CD4-positive, alpha-beta memory T cell (primary cell): ENCODE measurements around the gene ALG2. TPM values are rescaled to one million over a fixed set of nuclear protein-coding genes. Genes with fewer than 3 reads are reported as not detected.

Experiments
- CTCF ChIA-PET: fragments of 350-600 bp; sonication (Branson Sonifier 250); formaldehyde crosslinking; loops from one replicate; lab custom pipeline; 2021; ENCODE audit warnings: inconsistent platforms; ENCODE audit not compliant: partially characterized antibody; lab: Charles Lee
- POLR2A ChIA-PET: fragments of 350-600 bp; sonication (Branson Sonifier 250); formaldehyde crosslinking; loops from one replicate; lab custom pipeline; 2021; ENCODE audit not compliant: partially characterized antibody; lab: Charles Lee
- DNase-seq, 5 donors: peaks; one replicate each; pipeline versions ENCODE4 v3.0.0 to v3.0.0-alpha.2; 2020 to 2022; ENCODE audit warnings: mixed read lengths in 1 of 5
- H3K27ac ChIP-seq: one replicate; pipeline ENCODE4 v1.7.0; 2013; ENCODE audit warnings: low read depth, low read length
- H3K27me3 ChIP-seq: 2 replicates; pipeline ENCODE4 v1.7.0; 2013; ENCODE audit warnings: mild to moderate bottlenecking, low read length, moderate library complexity; ENCODE audit not compliant: insufficient read depth
- H3K36me3 ChIP-seq: 2 replicates; pipeline ENCODE4 v1.7.0; 2013; ENCODE audit warnings: mild to moderate bottlenecking, low read length, moderate library complexity; ENCODE audit not compliant: insufficient read depth
- H3K4me1 ChIP-seq: 2 replicates; pipeline ENCODE4 v1.7.0; 2013; ENCODE audit warnings: mild to moderate bottlenecking, low read length, moderate library complexity; ENCODE audit not compliant: insufficient read depth
- H3K4me3 ChIP-seq, 2 donors: one replicate each; pipeline ENCODE4 v1.7.0; 2013; ENCODE audit warnings: low read length in 2 of 2, mild to moderate bottlenecking in 1 of 2
- H3K9me3 ChIP-seq, 2 donors: one replicate each; pipeline ENCODE4 v1.7.0; 2013; ENCODE audit warnings: low read length in 2 of 2, control low read depth in 1 of 2; ENCODE audit not compliant: control insufficient read depth in 1 of 2
- H3K27ac Mint-ChIP-seq, 7 donors: one replicate each; pipeline ENCODE4 v1.8.0; 2020 to 2021; ENCODE audit warnings: mixed read lengths in 7 of 7, mild to moderate bottlenecking in 6 of 7, inconsistent platforms in 3 of 7, moderate library complexity in 3 of 7
- H3K27me3 Mint-ChIP-seq, 2 donors: one replicate each; pipeline ENCODE4 v1.8.0; 2020 to 2021; ENCODE audit warnings: mixed read lengths in 2 of 2
- H3K36me3 Mint-ChIP-seq, 2 donors: one replicate each; pipeline ENCODE4 v1.8.0; 2020 to 2021; ENCODE audit warnings: mixed read lengths in 2 of 2, inconsistent platforms in 1 of 2, mild to moderate bottlenecking in 1 of 2
- H3K4me1 Mint-ChIP-seq, 4 donors: one replicate each; pipeline ENCODE4 v1.8.0; 2020 to 2021; ENCODE audit warnings: mixed read lengths in 4 of 4, mild to moderate bottlenecking in 1 of 4
- H3K4me3 Mint-ChIP-seq, 8 donors: one replicate each; pipeline ENCODE4 v1.8.0; 2020 to 2021; ENCODE audit warnings: mixed read lengths in 8 of 8, mild to moderate bottlenecking in 7 of 8, moderate library complexity in 6 of 8, inconsistent platforms in 3 of 8
- H3K9me3 Mint-ChIP-seq, 8 donors: one replicate each; pipeline ENCODE4 v1.8.0; 2020 to 2021; ENCODE audit warnings: mixed read lengths in 8 of 8, mild to moderate bottlenecking in 5 of 8, inconsistent platforms in 3 of 8, moderate library complexity in 1 of 8
- intact Hi-C: fragments of 100-400 bp; cut with micrococcal nuclease; formaldehyde crosslinking; loops from one replicate; pipeline ENCODE4 v1.15.1; 2023
- polyA plus RNA-seq, 2 donors: library from polyadenylated mRNA; unstranded; fragments of 300-500 nt; fragmentation: Illumina TruSeq; gene quantifications; one replicate each; pipeline ENCODE4 v1.2.3, GENCODE V29; 2021
- total RNA-seq, 2 experiments: library from RNA; stranded (reverse); gene quantifications; one replicate each; pipeline ENCODE4 v1.2.3, GENCODE V29; 2021

Gene ALG2
- total and polyA plus RNA-seq, 4 experiments from 2014 or later = 35.3 to 39.8 (median 37.9) TPM

- ChIA-PET CTCF (interaction anchor here (1.6 kb wide), 3 partner anchors 8 to 12 kb away, joined by 4 to 11 read pairs (median 4); no protein-coding TSS in a partner anchor), POLR2A (interaction anchor here (1.3 kb wide), 1 partner anchor 46 kb away, joined by 3 read pairs; the partner anchor contains the start of gene SEC61B)
- Mint-ChIP-seq H3K4me1 (no peaks in the 10 kb centered on the region), H3K27me3 (peaks cover 3 to 5% of the 10 kb centered on the region in 2 donors), H3K36me3 (no peaks in the 10 kb centered on the region), H3K4me3 (no peak overlapping the region), H3K9me3 (no peaks in the 10 kb centered on the region), H3K27ac (no peak overlapping the region)
- Histone ChIP-seq H3K4me1 (no peaks in the 10 kb centered on the region), H3K36me3 (no peaks in the 10 kb centered on the region), H3K27me3 (no peaks in the 10 kb centered on the region), H3K4me3 (no peak overlapping the region), H3K27ac (no peak overlapping the region), H3K9me3 (no peaks in the 10 kb centered on the region)
- intact Hi-C loops = no loop called here
- no peak for DNase-seq
Observed at GRCh38 chr9:99176527-99177013, 45.2 kb downstream of the ALG2 start.

- no peak for DNase-seq
- Histone ChIP-seq H3K4me3 (no peak overlapping the region), H3K27me3 (no peaks in the 10 kb centered on the region), H3K9me3 (no peaks in the 10 kb centered on the region), H3K36me3 (no peaks in the 10 kb centered on the region), H3K27ac (no peak overlapping the region), H3K4me1 (no peaks in the 10 kb centered on the region)
- ChIA-PET POLR2A (no interaction called here), CTCF (interaction anchor here (1.0 to 4.3 kb wide), 3 partner anchors 11 kb away, joined by 3 to 40 read pairs (median 6); no protein-coding TSS in a partner anchor)
- H3K27me3 Mint-ChIP-seq = peaks cover 5 to 6% of the 10 kb centered on the region in 2 donors
- H3K27ac Mint-ChIP-seq = no peak overlapping the region
- intact Hi-C loops = no loop called here
- H3K9me3 Mint-ChIP-seq = no peaks in the 10 kb centered on the region
- H3K36me3 Mint-ChIP-seq = no peaks in the 10 kb centered on the region
- H3K4me1 Mint-ChIP-seq = no peaks in the 10 kb centered on the region
- H3K4me3 Mint-ChIP-seq = no peak overlapping the region
Observed at GRCh38 chr9:99173570-99174504, 47.9 kb downstream of the ALG2 start.

GRCh38 chr9:99172124-99173091 lies 49.3 kb downstream of the ALG2 start:
- Histone ChIP-seq H3K4me1 (no peaks in the 10 kb centered on the region), H3K4me3 (no peak overlapping the region), H3K27ac (no peak overlapping the region), H3K27me3 (no peaks in the 10 kb centered on the region), H3K36me3 (no peaks in the 10 kb centered on the region), H3K9me3 (no peaks in the 10 kb centered on the region)
- H3K4me3 Mint-ChIP-seq = no peak overlapping the region
- POLR2A ChIA-PET = no interaction called here
- no peak for DNase-seq
- intact Hi-C loops = no loop called here
- CTCF ChIA-PET = interaction anchor here (1.0 to 4.3 kb wide), 2 partner anchors 9 to 12 kb away, joined by 6 to 40 read pairs; no protein-coding TSS in a partner anchor
- no peak overlapping the region for H3K27ac Mint-ChIP-seq
- H3K27me3 Mint-ChIP-seq = peaks cover 7 to 9% of the 10 kb centered on the region in 2 donors
- H3K36me3 Mint-ChIP-seq = no peaks in the 10 kb centered on the region
- peaks cover 0 to 5% (median 2%) of the 10 kb centered on the region in 4 donors for H3K4me1 Mint-ChIP-seq
- H3K9me3 Mint-ChIP-seq = no peaks in the 10 kb centered on the region

- no peaks in the 10 kb centered on the region for H3K9me3 ChIP-seq
- intact Hi-C loops = no loop called here
- H3K27ac ChIP-seq = no peak overlapping the region
- POLR2A ChIA-PET = no interaction called here
- H3K27me3 ChIP-seq = no peaks in the 10 kb centered on the region
- Mint-ChIP-seq H3K27ac (no peak overlapping the region), H3K27me3 (peaks cover 7 to 9% of the 10 kb centered on the region in 2 donors), H3K4me1 (peaks cover 0 to 6% (median 2%) of the 10 kb centered on the region in 4 donors), H3K36me3 (no peaks in the 10 kb centered on the region), H3K4me3 (no peak overlapping the region), H3K9me3 (no peaks in the 10 kb centered on the region)
- no peaks in the 10 kb centered on the region for H3K36me3 ChIP-seq
- DNase-seq = no peak
- no peaks in the 10 kb centered on the region for H3K4me1 ChIP-seq
- CTCF ChIA-PET = interaction anchor here (4.3 kb wide), 1 partner anchor 13 kb away, joined by 40 read pairs; no protein-coding TSS in a partner anchor
- no peak overlapping the region for H3K4me3 ChIP-seq
Observed at GRCh38 chr9:99171225-99172123, 50.3 kb downstream of the ALG2 start.

- no peak overlapping the region for H3K27ac Mint-ChIP-seq
Observed at GRCh38 chr9:99169982-99170761, 51.6 kb downstream of the ALG2 start.

GRCh38 chr9:99169086-99169485 lies 52.7 kb downstream of the ALG2 start:
- Mint-ChIP-seq H3K9me3 (no peaks in the 10 kb centered on the region), H3K27ac (no peak overlapping the region), H3K4me1 (peaks cover 0 to 6% (median 2%) of the 10 kb centered on the region in 4 donors), H3K4me3 (no peak overlapping the region), H3K36me3 (no peaks in the 10 kb centered on the region), H3K27me3 (peaks cover 7 to 10% of the 10 kb centered on the region in 2 donors)
- Histone ChIP-seq H3K4me1 (no peaks in the 10 kb centered on the region), H3K9me3 (no peaks in the 10 kb centered on the region), H3K4me3 (no peak overlapping the region), H3K27me3 (no peaks in the 10 kb centered on the region), H3K27ac (no peak overlapping the region), H3K36me3 (no peaks in the 10 kb centered on the region)
- ChIA-PET POLR2A (no interaction called here), CTCF (no interaction called here)
- no peak for DNase-seq
- intact Hi-C loops = no loop called here

More at GRCh38 chr9:99169982-99170761, 51.6 kb downstream of the ALG2 start:
- POLR2A ChIA-PET = no interaction called here
- Histone ChIP-seq H3K4me1 (no peaks in the 10 kb centered on the region), H3K9me3 (no peaks in the 10 kb centered on the region), H3K36me3 (no peaks in the 10 kb centered on the region), H3K4me3 (no peak overlapping the region), H3K27ac (no peak overlapping the region), H3K27me3 (no peaks in the 10 kb centered on the region)
- Mint-ChIP-seq H3K4me1 (peaks cover 0 to 6% (median 2%) of the 10 kb centered on the region in 4 donors), H3K4me3 (no peak overlapping the region), H3K9me3 (no peaks in the 10 kb centered on the region), H3K36me3 (no peaks in the 10 kb centered on the region), H3K27me3 (peaks cover 7 to 10% of the 10 kb centered on the region in 2 donors)
- CTCF ChIA-PET = interaction anchor here (4.3 kb wide), 1 partner anchor 15 kb away, joined by 40 read pairs; no protein-coding TSS in a partner anchor
- no peak for DNase-seq
- intact Hi-C loops = no loop called here
